ENCODE results near the gene AFAP1.

Gene AFAP1

DNA sequence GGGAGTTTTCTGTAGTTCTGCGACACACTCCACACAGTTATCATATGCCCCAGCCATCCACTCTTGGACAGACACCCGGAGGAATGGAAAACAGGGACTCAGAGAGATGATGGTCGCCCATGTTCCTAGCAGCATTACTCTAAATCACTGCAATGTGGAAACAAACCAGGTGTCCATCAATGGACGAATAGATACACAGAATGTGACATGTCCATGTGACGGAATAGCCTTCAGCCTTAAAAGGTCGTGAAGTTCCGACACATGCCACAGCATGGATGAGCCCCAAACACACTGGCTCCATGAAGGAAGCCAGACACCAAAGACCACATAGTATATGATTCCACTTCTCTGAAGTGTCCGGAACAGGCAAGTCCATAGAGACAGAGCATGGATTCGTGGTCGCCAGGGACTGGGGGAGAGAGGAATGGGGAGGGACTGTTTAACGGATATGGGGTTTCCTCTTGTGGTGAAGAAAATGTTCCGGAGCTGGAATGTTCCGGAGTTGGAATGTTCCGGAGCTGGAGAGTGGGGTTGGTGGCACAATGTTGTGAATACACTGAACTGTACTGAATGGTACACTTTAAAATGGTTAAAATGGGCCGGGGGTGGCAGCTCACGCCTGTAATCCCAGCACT, 28.7 kb upstream of the AFAP1 start:
- no peak overlapping the region for H3K4me3 ChIP-seq (ENCODE audit: low read length)
- TF ChIP-seq, protein P1, sequence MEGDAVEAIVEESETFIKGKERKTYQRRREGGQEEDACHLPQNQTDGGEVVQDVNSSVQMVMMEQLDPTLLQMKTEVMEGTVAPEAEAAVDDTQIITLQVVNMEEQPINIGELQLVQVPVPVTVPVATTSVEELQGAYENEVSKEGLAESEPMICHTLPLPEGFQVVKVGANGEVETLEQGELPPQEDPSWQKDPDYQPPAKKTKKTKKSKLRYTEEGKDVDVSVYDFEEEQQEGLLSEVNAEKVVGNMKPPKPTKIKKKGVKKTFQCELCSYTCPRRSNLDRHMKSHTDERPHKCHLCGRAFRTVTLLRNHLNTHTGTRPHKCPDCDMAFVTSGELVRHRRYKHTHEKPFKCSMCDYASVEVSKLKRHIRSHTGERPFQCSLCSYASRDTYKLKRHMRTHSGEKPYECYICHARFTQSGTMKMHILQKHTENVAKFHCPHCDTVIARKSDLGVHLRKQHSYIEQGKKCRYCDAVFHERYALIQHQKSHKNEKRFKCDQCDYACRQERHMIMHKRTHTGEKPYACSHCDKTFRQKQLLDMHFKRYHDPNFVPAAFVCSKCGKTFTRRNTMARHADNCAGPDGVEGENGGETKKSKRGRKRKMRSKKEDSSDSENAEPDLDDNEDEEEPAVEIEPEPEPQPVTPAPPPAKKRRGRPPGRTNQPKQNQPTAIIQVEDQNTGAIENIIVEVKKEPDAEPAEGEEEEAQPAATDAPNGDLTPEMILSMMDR (conservative IDR thresholded peaks at IDR 0.05; ENCODE audit: low read depth, low read length): no peak
- DNase-seq (ENCODE audit: low read depth): no peak

DNA sequence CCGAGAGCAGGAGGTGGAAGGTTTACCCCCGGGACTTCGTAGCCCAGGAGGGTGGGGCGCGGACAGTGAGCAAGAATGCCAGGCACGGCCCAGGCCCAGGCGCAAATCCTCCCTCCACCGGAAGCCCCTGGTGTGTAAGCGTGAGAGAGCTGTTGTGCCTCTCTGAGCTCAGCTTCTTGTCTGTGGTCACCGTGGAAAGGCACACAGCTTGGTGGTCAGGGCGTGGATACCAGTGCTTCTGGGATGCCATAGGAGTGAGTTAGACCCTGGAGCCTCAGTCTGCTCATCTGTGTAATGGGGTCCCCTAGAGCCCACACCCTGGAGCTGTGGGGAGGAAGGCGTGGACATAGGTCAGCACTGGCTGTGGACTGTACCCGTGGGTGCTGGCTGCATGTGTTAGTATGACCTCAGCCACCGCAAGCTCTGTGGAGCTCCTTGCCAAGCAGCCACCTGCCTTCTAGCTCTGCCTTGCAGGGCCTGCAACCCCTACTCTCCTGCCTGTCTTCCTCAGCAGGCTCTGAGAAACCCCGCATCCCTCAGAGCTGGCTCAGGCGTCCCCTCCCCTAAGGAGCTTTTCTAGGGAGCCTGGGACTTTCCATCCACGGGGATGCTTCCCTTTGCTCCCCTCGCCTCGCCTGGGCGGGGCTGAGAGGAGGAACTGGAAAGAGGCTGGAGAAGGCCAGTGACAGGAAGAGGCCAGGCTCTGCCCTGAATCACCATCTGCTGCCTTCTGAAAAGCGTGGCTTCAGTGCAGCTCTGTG, 28.0 kb upstream of the AFAP1 start:
- no peak for DNase-seq (ENCODE audit: low read depth)
- H3K4me3 ChIP-seq (ENCODE audit: low read length): no peak overlapping the region
- TF ChIP-seq, protein P1 (conservative IDR thresholded peaks at IDR 0.05; ENCODE audit: low read depth, low read length): no peak

DNA sequence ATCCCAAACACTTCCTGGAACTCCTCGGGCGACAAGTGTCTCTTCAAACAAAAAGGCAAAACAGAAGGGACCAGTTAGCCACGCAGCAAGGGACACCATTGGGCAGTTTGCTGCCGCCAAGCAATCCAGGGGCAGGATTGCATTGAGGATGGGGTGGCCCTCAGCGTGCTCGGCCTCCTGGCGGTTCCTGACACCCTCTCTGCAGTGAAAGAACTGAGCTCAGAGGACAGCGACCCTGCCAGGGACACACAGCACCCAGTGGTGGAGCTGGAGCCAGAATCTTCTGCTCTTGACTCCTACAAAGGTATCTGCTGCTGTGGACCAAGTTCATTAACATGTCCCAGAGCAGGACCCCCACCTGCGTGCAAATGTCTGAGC, 27.4 kb upstream of the AFAP1 start:
- TF ChIP-seq, protein P1 (conservative IDR thresholded peaks at IDR 0.05; ENCODE audit: low read depth, low read length): no peak
- no peak for DNase-seq (ENCODE audit: low read depth)
- no peak overlapping the region for H3K4me3 ChIP-seq (ENCODE audit: low read length)

- TF ChIP-seq, protein P1 (conservative IDR thresholded peaks at IDR 0.05; ENCODE audit: low read depth, low read length): no peak
- DNase-seq (ENCODE audit: low read depth): no peak
These were observed 26.8 kb upstream of the AFAP1 start for GRCh38 chr4:7966281-7967062.

GRCh38 chr4:7964890-7965662, 25.4 kb upstream of the AFAP1 start:
- DNase-seq (ENCODE audit: low read depth): no peak
- TF ChIP-seq, protein P1 (conservative IDR thresholded peaks at IDR 0.05; ENCODE audit: low read depth, low read length): no peak
- no peak overlapping the region for H3K4me3 ChIP-seq (ENCODE audit: low read length)

More at GRCh38 chr4:7966281-7967062, 26.8 kb upstream of the AFAP1 start:
- no peak overlapping the region for H3K4me3 ChIP-seq (ENCODE audit: low read length)

DNA sequence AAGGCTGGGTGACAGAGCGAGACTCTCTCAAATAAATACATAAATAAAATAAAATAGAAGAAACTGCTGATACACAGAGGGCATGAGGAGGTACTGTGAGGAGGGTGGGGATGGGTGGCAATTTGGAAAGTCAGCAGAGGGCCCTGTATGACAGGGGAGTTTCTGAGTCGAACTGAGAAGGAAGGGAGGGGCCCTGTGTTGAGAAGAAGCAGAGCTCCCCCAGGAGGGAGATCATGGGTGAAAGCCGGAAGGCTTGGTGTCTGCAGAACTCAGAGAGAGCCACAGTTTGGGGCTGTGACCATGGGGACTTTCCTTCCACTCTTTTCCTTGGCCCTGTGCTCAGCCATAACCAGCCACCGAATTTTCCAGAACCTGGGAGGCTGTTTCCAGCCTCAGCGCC, 24.8 kb upstream of the AFAP1 start:
- no peak for DNase-seq (ENCODE audit: low read depth)
- no peak overlapping the region for H3K4me3 ChIP-seq (ENCODE audit: low read length)
- TF ChIP-seq, protein P1 (conservative IDR thresholded peaks at IDR 0.05; ENCODE audit: low read depth, low read length): no peak

Measured in retinal pigment epithelial cell (primary cell).